ENCODE results near the gene SUPT3H. TPM values are rescaled to one million over a fixed set of nuclear protein-coding genes. Genes with fewer than 3 reads are reported as not detected.
"Not testable (repeated sequence)": the region's sequence is repeated elsewhere in the genome, so short reads cannot be mapped to it uniquely, and the experiment has no call there.

SUPT3H gene
- total RNA-seq, 1 donor from 2014 or later: 23.2 TPM

DNA sequence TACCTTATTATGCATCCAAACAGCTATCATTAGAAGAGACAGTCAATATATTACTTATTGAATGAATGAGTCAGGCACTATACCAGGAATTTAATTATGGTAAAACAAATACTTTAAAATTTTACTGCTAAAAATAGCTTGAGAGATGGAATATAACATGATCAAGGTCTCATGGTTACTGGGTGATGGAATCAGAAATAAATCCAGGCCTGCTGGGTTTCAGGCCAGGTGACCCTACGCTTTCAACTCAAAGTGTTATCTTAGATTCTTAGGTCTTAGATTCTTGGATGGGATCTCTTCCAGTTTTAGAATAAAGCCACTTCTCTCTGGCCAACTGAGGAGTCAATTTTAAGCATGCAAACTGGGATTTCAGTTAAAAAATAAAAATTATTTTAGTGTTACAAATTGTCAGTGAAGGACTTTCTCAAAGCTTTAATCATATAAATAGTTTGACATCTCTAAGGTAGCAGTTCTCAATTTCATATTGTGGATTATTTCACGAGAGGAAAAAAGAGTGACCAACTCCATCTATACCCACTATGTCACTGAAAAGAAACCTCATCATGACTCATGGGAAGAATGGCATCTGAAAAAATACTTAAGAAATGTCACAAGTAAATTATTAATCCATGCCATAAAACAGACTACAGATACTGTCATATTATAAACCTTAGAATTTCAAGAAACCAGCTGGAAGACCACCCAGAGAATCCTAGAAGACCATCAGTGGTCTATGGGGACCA lies 333.1 kb downstream of the SUPT3H start:
- H3K9me3 Mint-ChIP-seq: peaks cover 18% of the 10 kb centered on the region
- H3K4me1 Mint-ChIP-seq: peaks cover 4% of the 10 kb centered on the region
- H3K27ac Mint-ChIP-seq: no peak overlapping the region
- H3K4me3 Mint-ChIP-seq: no peak overlapping the region
- peaks cover 10% of the 10 kb centered on the region for H3K36me3 Mint-ChIP-seq
- TF ChIP-seq, protein P1, sequence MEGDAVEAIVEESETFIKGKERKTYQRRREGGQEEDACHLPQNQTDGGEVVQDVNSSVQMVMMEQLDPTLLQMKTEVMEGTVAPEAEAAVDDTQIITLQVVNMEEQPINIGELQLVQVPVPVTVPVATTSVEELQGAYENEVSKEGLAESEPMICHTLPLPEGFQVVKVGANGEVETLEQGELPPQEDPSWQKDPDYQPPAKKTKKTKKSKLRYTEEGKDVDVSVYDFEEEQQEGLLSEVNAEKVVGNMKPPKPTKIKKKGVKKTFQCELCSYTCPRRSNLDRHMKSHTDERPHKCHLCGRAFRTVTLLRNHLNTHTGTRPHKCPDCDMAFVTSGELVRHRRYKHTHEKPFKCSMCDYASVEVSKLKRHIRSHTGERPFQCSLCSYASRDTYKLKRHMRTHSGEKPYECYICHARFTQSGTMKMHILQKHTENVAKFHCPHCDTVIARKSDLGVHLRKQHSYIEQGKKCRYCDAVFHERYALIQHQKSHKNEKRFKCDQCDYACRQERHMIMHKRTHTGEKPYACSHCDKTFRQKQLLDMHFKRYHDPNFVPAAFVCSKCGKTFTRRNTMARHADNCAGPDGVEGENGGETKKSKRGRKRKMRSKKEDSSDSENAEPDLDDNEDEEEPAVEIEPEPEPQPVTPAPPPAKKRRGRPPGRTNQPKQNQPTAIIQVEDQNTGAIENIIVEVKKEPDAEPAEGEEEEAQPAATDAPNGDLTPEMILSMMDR (IDR thresholded peaks at IDR 0.05; ENCODE audit: unreplicated experiment): no peak
- H3K27me3 Mint-ChIP-seq (ENCODE audit: low read depth): no peaks in the 10 kb centered on the region
- no peak for DNase-seq (ENCODE audit: low spot score in 2 of 2, unreplicated experiment in 2 of 2)

DNA sequence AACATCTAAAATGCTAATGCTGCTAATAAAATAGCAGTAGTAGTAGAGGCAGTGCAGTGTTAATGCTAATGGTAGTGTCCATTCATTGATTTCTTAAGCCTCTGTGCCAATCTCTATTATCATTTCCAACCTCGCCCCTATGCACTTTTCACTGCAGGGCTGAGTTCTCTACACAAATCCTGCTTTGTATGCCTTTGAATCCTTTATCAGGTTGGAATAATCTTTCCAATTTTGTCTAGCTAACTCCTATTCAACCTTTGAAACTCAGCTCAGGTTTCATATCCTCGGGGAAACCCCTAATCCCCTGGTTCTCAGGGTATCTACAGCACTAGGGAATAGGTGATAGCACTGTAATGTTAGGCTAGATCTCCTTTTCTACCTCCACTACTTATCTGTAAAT lies 333.6 kb downstream of the SUPT3H start:
- H3K4me1 Mint-ChIP-seq: peaks cover 4% of the 10 kb centered on the region
- peaks cover 10% of the 10 kb centered on the region for H3K36me3 Mint-ChIP-seq
- TF ChIP-seq, protein P1 (IDR thresholded peaks at IDR 0.05; ENCODE audit: unreplicated experiment): no peak
- no peak for DNase-seq (ENCODE audit: low spot score in 2 of 2, unreplicated experiment in 2 of 2)
- H3K27ac Mint-ChIP-seq: no peak overlapping the region
- no peak overlapping the region for H3K4me3 Mint-ChIP-seq
- no peaks in the 10 kb centered on the region for H3K27me3 Mint-ChIP-seq (ENCODE audit: low read depth)
- peaks cover 18% of the 10 kb centered on the region for H3K9me3 Mint-ChIP-seq

DNA sequence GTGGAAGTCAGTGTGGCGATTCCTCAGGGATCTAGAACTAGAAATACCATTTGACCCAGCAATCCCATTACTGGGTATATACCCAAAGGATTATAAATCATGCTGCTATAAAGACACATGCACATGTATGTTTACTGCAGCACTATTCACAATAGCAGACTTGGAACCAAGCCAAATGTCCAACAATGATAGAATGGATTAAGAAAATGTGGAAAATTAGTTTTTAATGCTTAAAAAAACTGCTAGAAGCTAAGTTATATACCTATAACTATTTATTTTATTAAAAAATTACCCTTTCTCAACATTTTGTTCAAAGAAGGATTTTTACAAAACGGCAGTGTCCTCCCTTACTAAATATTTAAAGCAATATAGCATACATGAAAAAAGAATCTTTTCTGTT lies 335.1 kb downstream of the SUPT3H start:
- H3K4me3 Mint-ChIP-seq; H3K9me3 Mint-ChIP-seq; H3K27me3 Mint-ChIP-seq (ENCODE audit: low read depth); H3K4me1 Mint-ChIP-seq; H3K36me3 Mint-ChIP-seq; H3K27ac Mint-ChIP-seq; DNase-seq (ENCODE audit: low spot score in 2 of 2, unreplicated experiment in 2 of 2): not testable (repeated sequence)

DNA sequence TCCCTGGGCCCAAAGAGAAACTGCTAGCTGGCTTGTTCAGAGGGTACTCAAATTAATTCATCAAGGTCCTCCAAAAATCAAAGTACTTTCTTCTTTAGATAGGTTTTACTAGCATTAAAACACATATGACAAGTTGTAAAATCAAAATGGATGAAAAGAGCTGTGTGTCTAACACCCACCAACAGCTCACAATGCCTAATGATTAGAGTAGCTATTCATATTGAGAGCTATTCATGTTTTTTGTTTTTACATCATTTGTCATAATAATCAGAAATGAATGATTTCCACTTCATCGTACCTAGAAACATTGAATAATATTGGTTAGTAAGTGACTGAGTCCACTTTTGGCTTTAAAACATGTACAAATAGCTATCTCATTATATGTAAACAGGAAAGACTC lies 339.5 kb downstream of the SUPT3H start:
- Mint-ChIP-seq H3K36me3 (no peaks in the 10 kb centered on the region), H3K4me1 (no peaks in the 10 kb centered on the region), H3K27me3 (ENCODE audit: low read depth) (no peaks in the 10 kb centered on the region), H3K4me3 (no peak overlapping the region), H3K9me3 (no peaks in the 10 kb centered on the region), H3K27ac (no peak overlapping the region)
- DNase-seq (ENCODE audit: low spot score in 2 of 2, unreplicated experiment in 2 of 2): no peak
- TF ChIP-seq, protein P1 (IDR thresholded peaks at IDR 0.05; ENCODE audit: unreplicated experiment): no peak

DNA sequence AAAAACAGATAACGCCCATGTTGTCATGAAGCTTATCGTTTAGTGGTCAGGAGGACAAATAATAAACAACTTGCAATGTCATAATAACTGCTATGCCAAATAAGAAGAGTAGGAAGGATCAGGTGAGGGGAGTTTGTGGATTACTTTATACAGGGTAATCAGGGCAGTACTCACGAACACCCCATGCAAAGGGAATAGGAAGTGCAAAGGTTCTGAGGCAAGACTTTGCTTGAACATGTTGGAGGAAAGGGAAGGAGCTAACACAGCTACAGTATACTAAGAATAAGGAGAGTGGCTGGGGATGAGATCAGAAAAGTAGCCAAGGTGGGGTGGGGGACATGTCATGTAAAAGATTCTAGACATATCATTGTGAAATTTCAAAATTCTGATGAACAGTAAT lies 341.6 kb downstream of the SUPT3H start:
- DNase-seq (ENCODE audit: low spot score in 2 of 2, unreplicated experiment in 2 of 2): no peak
- TF ChIP-seq, protein P1 (IDR thresholded peaks at IDR 0.05; ENCODE audit: unreplicated experiment): no peak
- H3K27ac Mint-ChIP-seq: no peak overlapping the region
- H3K4me1 Mint-ChIP-seq: no peaks in the 10 kb centered on the region
- H3K27me3 Mint-ChIP-seq (ENCODE audit: low read depth): no peaks in the 10 kb centered on the region
- H3K4me3 Mint-ChIP-seq: no peak overlapping the region
- H3K36me3 Mint-ChIP-seq: no peaks in the 10 kb centered on the region
- no peaks in the 10 kb centered on the region for H3K9me3 Mint-ChIP-seq

DNA sequence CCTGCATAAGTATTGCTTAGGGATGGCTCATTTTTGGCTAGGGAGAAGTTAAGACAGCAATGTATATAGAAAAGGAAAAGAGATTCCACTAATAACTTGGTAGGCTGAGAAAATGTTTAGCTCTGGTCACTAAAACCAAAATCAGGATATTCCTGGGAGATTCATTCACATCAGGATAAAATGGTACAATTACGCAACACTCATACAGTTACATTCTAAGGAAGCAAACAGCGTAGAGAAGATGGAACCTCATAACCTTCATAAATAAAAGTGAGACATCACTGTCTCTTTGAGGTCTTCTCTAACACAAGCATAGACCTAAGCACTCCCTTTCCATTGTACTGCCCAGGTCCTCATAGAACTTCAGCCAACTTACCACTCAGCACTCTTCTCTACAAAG lies 345.3 kb downstream of the SUPT3H start:
- no peaks in the 10 kb centered on the region for H3K27me3 Mint-ChIP-seq (ENCODE audit: low read depth)
- H3K9me3 Mint-ChIP-seq: peaks cover 12% of the 10 kb centered on the region
- H3K27ac Mint-ChIP-seq: no peak overlapping the region
- DNase-seq (ENCODE audit: low spot score in 2 of 2, unreplicated experiment in 2 of 2): no peak
- H3K4me1 Mint-ChIP-seq: no peaks in the 10 kb centered on the region
- peaks cover 6% of the 10 kb centered on the region for H3K36me3 Mint-ChIP-seq
- H3K4me3 Mint-ChIP-seq: no peak overlapping the region
- TF ChIP-seq, protein P1 (IDR thresholded peaks at IDR 0.05; ENCODE audit: unreplicated experiment): no peak
